NCI-H128 (cell line): ENCODE data around the gene IRAK3.
A peak's percentile ranks its signal among the peaks of the same experiment; 100 is the strongest.
"Not testable (repeated sequence)": the region's sequence is repeated elsewhere in the genome, so short reads cannot be mapped to it uniquely, and the experiment has no call there.

ENCODE experiments used
- DNase-seq: peaks from one replicate; lab custom pipeline; 2025; ENCODE audit not compliant: unreplicated experiment; lab: John Stamatoyannopoulos, UW

Gene IRAK3

GRCh38 chr12:66211573-66211972 lies 22.6 kb downstream of the IRAK3 start:
- not testable (repeated sequence) for DNase-seq

DNA sequence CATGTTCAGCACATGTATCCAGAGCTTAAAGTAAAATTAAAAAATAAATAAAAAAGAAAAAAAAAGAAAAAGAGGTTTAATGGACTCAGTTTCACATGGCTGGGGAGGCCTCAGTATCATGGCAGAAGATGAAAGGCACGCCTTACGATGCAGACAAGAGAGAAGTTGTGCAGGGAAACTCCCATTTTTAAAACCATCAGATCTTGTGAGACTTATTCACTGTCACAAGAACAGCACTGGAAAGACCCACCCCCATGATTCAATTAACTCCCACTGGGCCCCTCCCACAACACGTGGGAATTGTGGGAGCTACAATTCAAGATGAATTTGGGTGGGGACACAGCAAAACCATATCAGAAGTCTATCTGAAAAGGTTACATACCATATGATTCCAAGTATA lies 24.0 kb downstream of the IRAK3 start:
- DNase-seq, result not testable (repeated sequence)

- DNase-seq, result no peak
Measured at GRCh38 chr12:66217342-66217917, 28.4 kb downstream of the IRAK3 start.

GRCh38 chr12:66228462-66228861 lies 39.4 kb downstream of the IRAK3 start:
- no peak for DNase-seq

DNA sequence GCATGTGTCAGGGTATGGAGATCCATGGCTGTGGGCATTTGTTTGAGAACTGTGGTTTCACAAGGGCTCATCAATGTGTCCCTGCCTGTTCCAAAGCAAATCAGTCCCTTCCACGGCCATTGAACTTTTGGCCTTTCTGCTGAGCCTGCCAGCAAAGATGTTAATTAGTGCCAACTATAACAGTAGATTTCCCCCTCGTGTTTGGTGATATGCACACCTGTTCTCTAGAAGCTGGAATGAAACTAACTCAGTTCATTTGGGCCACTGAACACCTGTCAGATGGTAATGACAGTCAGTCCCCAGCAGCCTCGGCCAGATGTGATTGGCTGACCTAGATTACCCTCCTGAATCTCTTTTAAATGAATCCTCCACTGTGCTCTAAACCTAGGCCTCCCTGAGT lies 43.2 kb downstream of the IRAK3 start:
- no peak for DNase-seq

DNA sequence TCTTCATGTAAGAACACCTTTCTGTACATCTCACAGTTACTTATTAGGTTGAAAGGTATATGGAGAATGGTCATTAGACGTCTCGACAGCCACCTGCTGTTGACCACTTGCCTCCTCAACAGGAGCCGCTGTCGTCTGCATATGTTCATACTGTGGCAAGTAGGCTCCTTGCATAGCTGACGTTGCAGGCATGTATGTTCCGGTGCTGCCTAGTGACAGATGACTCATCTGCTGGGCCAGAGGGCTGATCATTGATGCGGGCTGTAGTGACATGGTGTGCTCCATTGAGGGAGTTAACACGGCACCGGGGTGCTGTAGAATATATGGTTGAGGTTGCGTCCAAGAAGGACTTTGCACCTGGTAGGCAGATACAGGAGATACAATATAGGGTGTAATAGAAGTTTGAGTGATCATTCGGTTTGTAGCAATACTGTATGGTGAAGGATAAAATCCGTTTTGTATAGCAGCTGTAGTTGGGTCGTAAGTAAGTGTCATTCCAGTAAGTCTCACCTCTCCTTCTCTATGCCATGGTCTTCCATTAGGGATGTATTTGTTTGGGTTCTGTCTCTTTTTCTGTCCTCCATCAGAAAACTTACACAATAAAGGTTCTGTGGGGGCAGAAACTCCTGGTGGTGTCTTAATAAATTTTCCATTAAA lies 45.2 kb downstream of the IRAK3 start:
- not testable (repeated sequence) for DNase-seq

GRCh38 chr12:66234773-66235625 lies 46.0 kb downstream of the IRAK3 start:
- DNase-seq, result peak; percentile 14

DNA sequence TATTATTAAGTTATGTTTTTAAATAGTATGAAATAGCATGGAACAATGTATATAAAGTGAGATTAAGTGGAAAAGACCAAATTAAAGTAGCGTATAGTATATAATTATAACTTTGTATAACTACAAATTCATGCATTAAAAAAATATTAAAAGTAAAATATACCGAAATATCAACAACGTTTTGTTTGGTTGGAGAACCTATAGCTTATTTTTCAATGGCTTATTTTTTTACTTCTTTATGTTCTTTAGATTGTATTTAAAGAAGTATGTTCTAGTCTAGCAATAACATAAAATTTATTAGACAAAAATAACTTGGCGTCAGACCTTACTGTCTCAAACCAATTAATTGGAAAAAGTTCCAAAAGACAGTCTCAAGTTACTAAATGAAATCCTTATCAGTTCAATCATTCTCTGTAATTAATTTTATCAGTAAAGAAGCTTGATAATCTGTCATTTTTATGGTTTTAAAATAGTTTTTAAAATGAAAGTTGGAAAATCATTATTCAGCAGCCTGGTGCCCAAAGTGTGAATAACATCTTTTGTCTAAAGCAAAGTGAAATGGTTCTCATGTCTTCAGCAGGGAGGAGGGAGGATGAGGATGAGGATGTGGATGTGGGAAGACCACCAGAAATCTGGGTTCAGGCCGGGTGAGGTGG lies 46.7 kb downstream of the IRAK3 start:
- DNase-seq, result no peak

GRCh38 chr12:66236282-66236675 lies 47.3 kb downstream of the IRAK3 start:
- DNase-seq, result not testable (repeated sequence)

DNA sequence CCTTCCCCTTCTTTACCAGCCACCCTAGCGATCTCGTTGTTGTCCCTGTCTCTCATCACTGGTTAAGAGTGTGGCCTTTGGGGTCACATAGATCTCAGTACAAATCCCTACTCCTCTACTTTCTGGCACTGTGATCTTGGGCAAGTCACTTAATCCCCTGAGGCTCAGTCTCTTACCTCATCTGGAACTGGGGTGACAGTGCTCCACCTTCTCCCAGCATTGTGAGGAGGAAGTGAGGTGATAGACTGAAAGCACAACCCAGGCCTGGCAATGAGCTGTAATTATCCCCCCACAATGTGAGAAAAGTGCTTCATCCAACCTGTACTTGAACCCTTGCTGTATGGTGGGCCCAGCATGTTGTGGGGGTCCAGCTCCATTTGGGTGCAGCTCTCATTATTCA lies 48.0 kb downstream of the IRAK3 start:
- no peak for DNase-seq

- DNase-seq, result no peak
Measured at GRCh38 chr12:66237505-66238175, 48.6 kb downstream of the IRAK3 start.

DNA sequence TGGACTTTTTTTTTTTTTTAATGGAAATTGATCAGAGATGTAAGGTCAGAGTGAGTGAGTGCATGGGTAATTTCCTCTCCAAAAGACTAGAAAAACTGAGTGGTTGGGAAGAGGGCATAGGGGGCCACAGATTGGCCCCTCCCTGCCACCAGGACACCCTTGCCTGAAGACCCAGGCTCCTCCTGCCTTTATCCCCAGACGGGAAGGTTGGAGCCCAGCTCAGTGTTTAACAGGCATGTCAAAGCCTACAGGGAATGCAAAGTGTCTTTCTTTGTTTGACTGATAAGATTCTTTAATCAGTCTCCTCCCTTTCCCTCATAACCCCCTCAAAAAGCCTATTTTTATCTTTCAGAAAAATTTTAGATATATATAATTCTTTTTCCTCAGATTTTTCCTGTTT lies 50.3 kb downstream of the IRAK3 start:
- DNase-seq, result no peak

DNA sequence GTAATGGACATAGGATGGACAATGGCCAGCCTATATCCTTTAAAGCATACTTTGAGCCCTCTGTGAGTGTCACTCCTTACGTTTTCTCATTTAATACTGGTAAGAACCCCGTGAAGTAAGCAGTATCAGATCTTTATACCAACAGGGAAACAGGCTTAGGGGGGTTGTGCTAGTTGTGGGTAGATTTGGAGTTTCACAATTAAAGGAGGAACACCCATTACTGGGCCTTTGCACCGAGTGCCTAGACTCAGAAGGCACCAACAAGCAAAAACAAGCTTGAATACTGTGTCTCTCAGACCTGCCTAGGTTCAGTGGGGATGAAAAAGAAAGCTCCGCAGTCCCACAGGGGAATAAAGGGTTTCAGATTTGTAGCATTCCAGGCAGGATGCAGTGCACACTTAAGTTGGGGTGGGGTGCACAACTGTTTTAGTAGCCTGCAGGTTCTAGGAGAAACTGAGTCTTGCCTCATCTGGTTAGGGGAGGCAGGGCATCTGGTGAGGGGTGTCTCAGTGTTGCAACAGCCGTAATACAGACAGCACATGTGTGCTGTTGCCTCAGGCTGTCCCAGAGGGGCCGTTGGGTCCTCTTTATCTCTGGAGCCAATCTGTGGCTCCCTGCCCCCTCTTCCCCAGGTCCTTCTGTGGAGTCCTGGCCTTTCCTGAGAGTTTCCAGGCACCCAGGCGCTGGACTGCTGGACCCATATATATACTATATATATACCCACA lies 51.2 kb downstream of the IRAK3 start:
- DNase-seq, result no peak

GRCh38 chr12:66241061-66242043 lies 52.3 kb downstream of the IRAK3 start:
- DNase-seq, result no peak

GRCh38 chr12:66242311-66242710 lies 53.3 kb downstream of the IRAK3 start:
- DNase-seq, result no peak

GRCh38 chr12:66243911-66244310 lies 54.9 kb downstream of the IRAK3 start:
- no peak for DNase-seq

GRCh38 chr12:66244446-66244845 lies 55.4 kb downstream of the IRAK3 start:
- DNase-seq, result no peak

GRCh38 chr12:66247741-66248140 lies 58.7 kb downstream of the IRAK3 start:
- no peak for DNase-seq

DNA sequence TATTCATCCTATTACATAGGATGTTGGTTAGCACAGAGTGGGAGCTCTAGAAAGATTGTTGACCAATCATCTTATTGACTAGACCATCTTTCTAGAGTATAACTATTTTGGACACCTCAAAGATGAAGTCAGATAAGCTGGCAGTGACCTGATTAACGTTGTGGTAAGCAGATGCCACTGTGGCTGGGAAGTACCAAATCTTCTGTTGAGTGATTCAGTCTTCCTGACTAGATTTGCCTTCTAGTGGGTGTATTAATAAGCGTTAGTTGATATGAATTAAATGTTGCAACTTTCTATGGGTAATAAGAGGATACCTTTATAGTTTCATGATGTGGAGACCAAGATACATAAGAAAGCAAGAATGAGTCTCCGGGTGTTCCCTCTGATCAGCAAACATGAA lies 62.0 kb downstream of the IRAK3 start:
- no peak for DNase-seq
